ENCODE measurements around the gene ESPN.

- TF ChIP-seq POLR2A (IDR thresholded peaks at IDR 0.05; ENCODE audit: low read depth, low read length) (no peak), POLR2AphosphoS5 (IDR thresholded peaks at IDR 0.05; ENCODE audit: low read depth, low read length) (no peak)
Observed at GRCh38 chr1:6438047-6438525, 13.5 kb downstream of the ESPN start.

All from GM12891 (cell line).